Psoas muscle (tissue), 8 donors: Measurements from ENCODE around the gene CDC42SE2. TPM values are rescaled to one million over a fixed set of nuclear protein-coding genes. Genes with fewer than 3 reads are reported as not detected.
A peak's percentile ranks its signal among the peaks of the same experiment; 100 is the strongest.

Experiments used
- ATAC-seq, 4 donors: fragments of 200-7000 bp; cut with Tn5 transposase; one replicate each; pipeline ENCODE4 v1.9.1; 2020; ENCODE audit warnings: moderate library complexity in 3 of 4, mild to moderate bottlenecking in 2 of 4
- DNase-seq, 2 donors: peaks; one replicate each; pipeline ENCODE4 v3.0.0-alpha.2; 2020
- H3K27ac ChIP-seq: fragments of 200-600 bp; one replicate; pipeline ENCODE4 v1.8.0; 2022
- H3K27me3 ChIP-seq, 3 donors: fragments of 200-600 bp in 1 of 3; one replicate each; pipeline versions ENCODE4 v1.6.1 to v1.8.0; 2013 to 2022; ENCODE audit warnings: low read length in 2 of 3, mild to moderate bottlenecking in 2 of 3, moderate library complexity in 1 of 3; ENCODE audit not compliant: insufficient read depth in 3 of 3
- H3K36me3 ChIP-seq, 2 donors: fragments of 200-600 bp in 1 of 2; one replicate each; pipeline versions ENCODE4 v1.6.1 to v1.8.0; 2013 to 2022; ENCODE audit warnings: low read depth in 1 of 2, mild to moderate bottlenecking in 1 of 2, moderate library complexity in 1 of 2; ENCODE audit not compliant: insufficient read depth in 1 of 2
- H3K4me1 ChIP-seq: fragments of 200-600 bp; one replicate; pipeline ENCODE4 v1.8.0; 2022
- H3K4me3 ChIP-seq: fragments of 200-600 bp; one replicate; pipeline ENCODE4 v1.8.0; 2022; ENCODE audit warnings: mild to moderate bottlenecking
- H3K9me3 ChIP-seq: fragments of 200-600 bp; one replicate; pipeline ENCODE4 v1.8.0; 2022
- CTCF ChIP-seq: fragments of 200-600 bp; IDR thresholded peaks from one replicate; pipeline ENCODE4 v1.8.0; 2022; ENCODE audit warnings: antibody characterized with exemption
- WGBS, 3 donors: extraction: QIAGEN DNeasy Blood & Tissue Kit; methylation state at CpG; one replicate each; pipeline versions ENCODE4 v1.1.6 to v1.1.7; 2013; 5-methylcytosine and 5-hydroxymethylcytosine counted together
- intact Hi-C, 2 donors: fragments of 100-400 bp; cut with DNase I; formaldehyde crosslinking; loops; one replicate each; pipeline versions ENCODE4 v1.11.0 to v1.14.2; 2022
- polyA plus RNA-seq, 3 donors: library from polyadenylated mRNA; stranded (reverse); fragments of 200-250 nt; gene quantifications; one replicate each; pipeline ENCODE4 v1.2.3, GENCODE V29; 2013
- total RNA-seq, 4 donors: library from RNA; stranded (reverse); fragmentation: NEBNext Ultra II Directional in 2 of 4; extraction: Animal tissue kit (Norgen Biotek cat#: 25700) in 2 of 4; gene quantifications; one replicate each; pipeline versions ENCODE4 v1.2.1 to v1.2.4, GENCODE V29; 2021 to 2023
- donor health status: healthy with polysubstance abuse.
- donor health status: DM: no; HTN: no; CAD: no; lungs with moderate emphysema.
- donor health status: Bipolar disorder and iron deficiency.
- donor health status: healthy.
- donor health status: DM: yes; HTN: yes; CAD: no.
- donor health status: DM: no; HTN: no; CAD: no.
- donor health status: DM: no; HTN: no; CAD: no.
- donor health status: DM: yes; HTN: yes; CAD: no.

The CDC42SE2 gene
- total and polyA plus RNA-seq, 7 donors: 8.5 to 39.2 (median 10.5) TPM

GRCh38 chr5:131430794-131431193 lies 166.9 kb downstream of the CDC42SE2 start:
- intact Hi-C loops: no loop called here
- H3K36me3 ChIP-seq: peaks cover 5 to 93% of the 10 kb centered on the region in 2 donors

GRCh38 chr5:131431794-131432193 lies 167.9 kb downstream of the CDC42SE2 start:
- no peak for TF ChIP-seq CTCF
- intact Hi-C loops: no loop called here

More at GRCh38 chr5:131430794-131431193, 166.9 kb downstream of the CDC42SE2 start:
- no peaks in the 10 kb centered on the region for H3K4me1 ChIP-seq
- no peak overlapping the region for H3K4me3 ChIP-seq
- H3K27ac ChIP-seq: no peak overlapping the region
- H3K9me3 ChIP-seq: no peaks in the 10 kb centered on the region
- TF ChIP-seq CTCF: no peak
- H3K27me3 ChIP-seq: no peaks in the 10 kb centered on the region
- 50 to 71% (median 61%) methylated on average over 1 of the region's 1 CpG for WGBS, 3 donors
- peak in 1 of 4 donors; percentile 33 for ATAC-seq
- no peak for DNase-seq

GRCh38 chr5:131433109-131433508 lies 169.3 kb downstream of the CDC42SE2 start:
- H3K36me3 ChIP-seq: peaks cover 5 to 90% of the 10 kb centered on the region in 2 donors

More at GRCh38 chr5:131431794-131432193, 167.9 kb downstream of the CDC42SE2 start:
- H3K4me3 ChIP-seq: no peak overlapping the region
- H3K36me3 ChIP-seq: peaks cover 5 to 90% of the 10 kb centered on the region in 2 donors
- H3K27ac ChIP-seq: no peak overlapping the region
- H3K27me3 ChIP-seq: no peaks in the 10 kb centered on the region
- H3K9me3 ChIP-seq: no peaks in the 10 kb centered on the region
- WGBS, 3 donors: 58 to 85% (median 84%) methylated on average over 2 of the region's 2 CpGs
- no peaks in the 10 kb centered on the region for H3K4me1 ChIP-seq
- ATAC-seq: no peak
- no peak for DNase-seq

GRCh38 chr5:131436081-131436480 lies 172.2 kb downstream of the CDC42SE2 start:
- Histone ChIP-seq H3K36me3 (peaks cover 3 to 89% of the 10 kb centered on the region in 2 donors), H3K4me1 (no peaks in the 10 kb centered on the region), H3K9me3 (no peaks in the 10 kb centered on the region), H3K27ac (no peak overlapping the region), H3K4me3 (no peak overlapping the region), H3K27me3 (no peaks in the 10 kb centered on the region)
- 24 to 57% (median 25%) methylated on average over 2 of the region's 2 CpGs for WGBS, 3 donors
- peak in 1 of 2 donors; percentile 56 for DNase-seq
- no peak for TF ChIP-seq CTCF
- intact Hi-C loops: no loop called here
- ATAC-seq: peak in 2 of 4 donors; percentile 70 to 86

More at GRCh38 chr5:131433109-131433508, 169.3 kb downstream of the CDC42SE2 start:
- Histone ChIP-seq H3K9me3 (no peaks in the 10 kb centered on the region), H3K4me1 (no peaks in the 10 kb centered on the region), H3K4me3 (no peak overlapping the region), H3K27ac (no peak overlapping the region), H3K27me3 (no peaks in the 10 kb centered on the region)
- ATAC-seq: no peak
- 100% methylated on average over 1 of the region's 1 CpG for WGBS, 3 donors
- no peak for TF ChIP-seq CTCF
- intact Hi-C loops: no loop called here
- no peak for DNase-seq

- ATAC-seq: no peak
- no peak for TF ChIP-seq CTCF
- Histone ChIP-seq H3K4me1 (no peaks in the 10 kb centered on the region), H3K27me3 (no peaks in the 10 kb centered on the region), H3K27ac (no peak overlapping the region), H3K4me3 (no peak overlapping the region), H3K9me3 (no peaks in the 10 kb centered on the region), H3K36me3 (peaks cover 4 to 91% of the 10 kb centered on the region in 2 donors)
- 90 to 94% (median 93%) methylated on average over 2 of the region's 2 CpGs for WGBS, 3 donors
- no peak for DNase-seq
- intact Hi-C loops: no loop called here
Measured at GRCh38 chr5:131441184-131441583, 177.3 kb downstream of the CDC42SE2 start.
